RCC 7860 (cell line): ENCODE measurements around the gene DSG3.

Experiments
- DNase-seq: peaks from one replicate; pipeline ENCODE4 v3.0.0-alpha.2; 2015; ENCODE audit warnings: low spot score
- FAIRE-seq: peaks from 2 replicates; lab custom pipeline; 2012; peaks lifted over from hg19 to GRCh38; lab: Jason Lieb, UNC

DSG3 gene

GRCh38 chr18:31430554-31430953 is 17.0 kb upstream of the DSG3 start:
- FAIRE-seq: no peak
- no peak for DNase-seq

GRCh38 chr18:31432316-31432715 is 15.2 kb upstream of the DSG3 start:
- DNase-seq: no peak
- no peak for FAIRE-seq

GRCh38 chr18:31436825-31437224 is 10.7 kb upstream of the DSG3 start:
- no peak for DNase-seq
- no peak for FAIRE-seq

DNA sequence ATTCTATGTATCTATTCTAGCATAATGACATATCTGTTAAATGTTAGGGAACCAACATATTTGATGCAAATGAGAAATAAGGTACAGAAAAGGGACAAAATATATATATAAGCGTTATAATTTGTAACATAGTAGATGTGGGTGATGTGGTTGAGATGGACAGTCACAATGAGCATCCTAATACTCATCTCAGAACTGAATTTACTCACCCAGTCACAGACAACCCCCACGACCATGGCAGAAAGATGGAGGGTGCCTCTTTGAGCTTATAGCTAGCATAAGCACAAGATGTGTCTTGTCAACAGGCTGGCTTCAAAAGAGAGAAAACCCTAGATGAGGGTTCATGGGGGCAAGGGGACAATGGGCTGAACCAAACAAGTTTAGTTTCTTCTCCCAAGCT is 9.1 kb upstream of the DSG3 start:
- DNase-seq: no peak
- no peak for FAIRE-seq

- DNase-seq (no peak), FAIRE-seq (no peak)
Observed at GRCh38 chr18:31439807-31440325, 7.7 kb upstream of the DSG3 start.

GRCh38 chr18:31440787-31441186 is 6.8 kb upstream of the DSG3 start:
- no peak for FAIRE-seq
- no peak for DNase-seq

DNA sequence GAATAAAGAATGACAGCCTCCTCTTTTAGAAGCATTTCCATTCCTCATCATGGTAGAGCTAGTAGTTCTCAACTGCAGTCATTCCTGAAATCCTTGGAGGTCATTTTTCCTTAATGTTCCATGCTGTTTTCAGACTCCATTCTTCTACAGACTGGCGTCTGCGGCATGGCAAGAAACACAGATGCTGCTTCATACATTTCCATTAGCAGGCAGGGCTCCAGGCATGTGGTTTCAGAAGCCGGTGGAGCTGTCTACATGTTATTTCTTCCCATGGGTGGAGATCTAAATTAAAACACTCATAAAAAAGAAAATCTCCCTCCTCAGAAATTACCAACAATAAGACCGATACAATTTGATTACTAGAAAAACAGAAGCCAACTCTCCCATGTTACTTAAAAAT is 6.0 kb upstream of the DSG3 start:
- DNase-seq (no peak), FAIRE-seq (no peak)

GRCh38 chr18:31444142-31444541 is 3.4 kb upstream of the DSG3 start:
- DNase-seq: no peak
- no peak for FAIRE-seq

- FAIRE-seq (no peak), DNase-seq (no peak)
Observed at GRCh38 chr18:31445908-31446307, 1.6 kb upstream of the DSG3 start.

DNA sequence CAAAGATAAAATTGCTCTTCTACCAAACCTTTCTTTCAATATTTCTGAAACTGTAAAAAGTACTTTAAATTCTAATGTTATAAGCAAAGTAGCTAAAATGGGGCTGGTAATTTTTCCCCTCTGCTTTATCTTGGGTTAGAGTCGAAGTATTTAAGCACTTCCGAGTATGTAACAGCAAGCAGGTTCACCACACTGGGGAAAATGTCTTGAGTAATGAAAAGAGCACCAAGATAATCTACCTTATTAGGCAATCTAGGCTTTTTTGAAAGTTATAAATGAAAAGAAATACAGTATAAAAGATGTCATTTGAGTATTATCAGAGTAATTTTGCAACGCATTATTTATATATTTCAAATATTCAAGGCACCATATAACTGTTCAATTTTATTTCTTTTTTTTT is 687 bp upstream of the DSG3 start:
- DNase-seq (no peak), FAIRE-seq (no peak)

DNA sequence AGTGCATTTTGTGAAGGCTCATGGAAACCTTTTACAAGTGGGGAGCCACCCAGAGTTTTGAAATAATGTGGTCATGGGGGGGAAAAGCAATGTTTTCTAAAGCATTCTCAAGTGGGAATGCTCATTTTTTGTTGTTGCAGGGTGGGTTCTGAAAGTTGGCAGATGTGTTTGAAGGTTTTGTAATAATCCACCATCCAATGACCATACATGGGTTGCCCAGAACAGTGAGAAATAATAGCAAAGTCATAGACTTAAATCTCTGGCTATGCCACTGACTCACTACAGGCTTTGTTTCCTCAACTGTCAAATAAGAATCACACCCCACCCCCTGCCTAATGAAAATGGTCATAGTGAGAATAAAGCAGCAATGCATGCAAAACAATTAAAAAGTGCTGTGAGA is 2.9 kb downstream of the DSG3 start:
- no peak for FAIRE-seq

GRCh38 chr18:31451625-31452024 is 4.1 kb downstream of the DSG3 start:
- FAIRE-seq (no peak), DNase-seq (no peak)

More for the DNA sequence above, 2.9 kb downstream of the DSG3 start:
- DNase-seq: no peak

DNA sequence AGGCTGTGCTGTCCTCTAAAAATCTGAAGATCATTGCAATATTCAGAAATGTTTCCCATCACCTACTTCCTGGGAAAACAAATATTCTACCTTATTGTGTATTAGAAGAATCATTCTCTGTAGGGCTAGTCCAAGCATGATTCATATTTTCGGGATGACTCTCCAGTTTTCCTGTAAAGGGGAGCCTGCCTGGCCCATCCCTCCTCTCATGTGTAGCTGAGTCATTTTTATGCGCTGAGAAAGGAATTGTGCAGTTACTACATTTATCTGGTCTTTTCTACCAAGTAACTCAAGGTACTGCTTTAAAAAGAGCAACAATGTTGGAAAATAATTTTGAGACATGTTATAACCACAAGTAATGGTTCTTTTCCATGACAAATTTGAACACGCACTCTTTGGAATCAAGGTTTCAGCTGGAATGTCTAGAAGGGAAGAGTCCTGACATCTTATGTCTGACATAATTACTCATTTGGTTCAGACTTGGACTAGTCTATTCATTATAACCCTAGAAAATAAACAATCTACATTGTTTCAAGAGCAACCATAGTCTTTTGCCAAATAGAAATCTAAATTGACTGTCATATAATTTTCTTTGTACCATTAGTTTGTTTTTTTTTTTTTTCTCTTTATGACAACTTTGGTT is 6.6 kb downstream of the DSG3 start:
- peak; percentile 76 for DNase-seq
- FAIRE-seq: peak; percentile 91

- FAIRE-seq: no peak
- no peak for DNase-seq
Observed at GRCh38 chr18:31469629-31470028, 22.1 kb downstream of the DSG3 start.

- DNase-seq (no peak), FAIRE-seq (no peak)
Observed at GRCh38 chr18:31478688-31479087, 31.1 kb downstream of the DSG3 start.

- FAIRE-seq: no peak
- no peak for DNase-seq
Observed at GRCh38 chr18:31482051-31482450, 34.5 kb downstream of the DSG3 start.

- DNase-seq (no peak), FAIRE-seq (no peak)
Observed at GRCh38 chr18:31483396-31483795, 35.9 kb downstream of the DSG3 start.

DNA sequence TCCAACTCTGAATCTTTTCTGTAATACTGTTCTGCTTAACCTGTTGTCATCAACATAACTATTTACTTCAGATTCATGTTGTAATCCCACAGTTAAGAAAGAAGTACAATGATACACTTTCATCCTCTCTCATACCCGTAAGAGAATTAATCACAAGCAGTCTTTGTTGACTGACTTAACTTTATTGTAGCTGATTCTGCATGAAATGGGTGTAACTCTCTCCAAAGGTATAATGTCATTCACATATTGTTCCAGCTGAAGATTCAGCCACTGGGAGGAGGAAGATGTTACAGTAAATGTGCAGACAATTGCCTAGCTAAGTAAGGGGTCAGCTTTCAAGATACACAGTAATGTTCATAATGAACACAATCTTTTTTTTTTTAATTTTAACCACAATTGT is 36.9 kb downstream of the DSG3 start:
- no peak for FAIRE-seq

GRCh38 chr18:31486165-31486564 is 38.6 kb downstream of the DSG3 start:
- FAIRE-seq (no peak), DNase-seq (no peak)

More for the DNA sequence above, 36.9 kb downstream of the DSG3 start:
- DNase-seq: no peak

DNA sequence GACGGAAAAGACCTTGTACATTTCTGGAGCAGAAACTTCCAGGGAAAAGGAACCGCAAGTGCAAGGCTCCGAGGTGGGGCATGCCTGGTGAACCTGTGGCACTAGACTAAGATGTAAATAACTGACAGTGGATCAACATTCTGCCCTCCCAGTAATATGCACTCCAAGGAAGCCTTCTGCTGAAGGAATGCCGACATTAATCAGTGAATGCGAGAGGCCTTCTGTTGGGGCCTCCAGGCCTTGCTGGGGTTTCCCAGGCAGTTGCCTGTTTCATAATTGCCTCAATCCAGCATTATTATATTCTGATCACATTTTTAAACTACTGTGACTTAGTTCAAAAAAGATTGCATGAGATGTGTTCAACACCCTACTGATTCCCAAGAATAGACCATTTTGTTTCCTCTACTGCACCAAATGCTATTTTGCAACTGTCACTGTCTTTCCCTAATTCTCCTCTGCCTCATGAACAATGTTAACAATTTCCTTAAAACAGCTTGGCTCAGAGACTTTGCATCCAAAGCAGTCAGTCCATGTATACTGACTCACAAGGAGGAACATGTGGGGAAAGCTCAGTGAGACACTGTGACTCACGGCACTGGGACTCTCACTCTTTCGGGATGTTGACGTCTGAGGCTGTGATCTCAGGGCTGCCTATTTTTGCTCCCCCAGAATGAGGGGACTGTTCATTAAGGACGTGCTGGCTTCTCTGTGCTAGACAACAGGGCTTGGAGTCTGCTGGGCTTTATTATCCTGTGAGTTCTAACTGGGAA is 39.9 kb downstream of the DSG3 start:
- DNase-seq: peak; percentile 82
- FAIRE-seq: peak; percentile 93

DNA sequence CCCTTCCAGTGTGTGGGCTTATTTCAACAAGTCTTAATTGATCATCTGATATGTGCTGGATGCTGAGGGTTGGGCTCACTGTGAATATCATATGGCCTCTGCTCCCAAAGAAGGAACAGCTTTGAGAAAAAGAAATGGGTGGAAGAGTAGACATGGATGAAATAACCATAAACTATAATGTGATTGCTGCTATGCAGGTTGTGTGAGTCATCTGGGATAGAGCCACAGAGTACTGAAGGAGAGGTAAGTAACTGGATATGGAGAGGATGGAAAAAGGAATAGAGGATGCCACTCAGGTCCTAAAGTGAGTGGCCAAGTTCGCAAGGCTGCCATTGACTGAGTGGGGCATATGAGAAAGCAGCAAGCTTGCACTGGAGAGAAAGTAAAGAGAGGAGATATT is 41.8 kb downstream of the DSG3 start:
- FAIRE-seq: peak; percentile 25
- DNase-seq: peak; percentile 36

DNA sequence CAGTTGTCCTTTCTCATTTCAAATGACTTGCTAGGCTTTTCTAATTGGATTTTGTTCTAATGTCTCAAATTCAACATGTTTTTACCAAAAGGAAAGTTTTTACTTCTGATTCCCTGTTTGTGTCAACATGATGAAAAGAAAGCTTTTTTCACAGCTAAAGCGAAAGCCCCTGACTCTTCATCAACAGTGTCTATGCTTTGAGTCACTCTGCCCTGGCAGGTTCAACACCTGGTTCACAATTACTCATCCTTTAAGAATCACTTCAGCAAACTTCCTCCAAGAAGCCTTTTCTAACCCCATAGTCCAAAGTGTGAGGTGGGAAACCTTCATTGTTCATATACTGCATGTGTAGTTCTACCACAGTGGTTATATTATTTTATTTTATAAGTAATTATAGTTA is 42.8 kb downstream of the DSG3 start:
- FAIRE-seq: peak; percentile 75

More for the DNA sequence above, 42.8 kb downstream of the DSG3 start:
- peak; percentile 46 for DNase-seq
